H9 (cell line): ENCODE data around the gene ITGA7. TPM values are rescaled to one million over a fixed set of nuclear protein-coding genes. Genes with fewer than 3 reads are reported as not detected.

ENCODE experiments used
- DNase-seq: peaks from one replicate; pipeline ENCODE4 v3.0.0-alpha.2; 2017
- H2AFZ ChIP-seq: one replicate; pipeline ENCODE4 v1.6.1; 2013; ENCODE audit warnings: mild to moderate bottlenecking, low read length, control low read depth, moderate library complexity
- H2AK5ac ChIP-seq: 2 replicates; pipeline ENCODE4 v1.6.1; 2013; ENCODE audit warnings: low read length, control low read depth, mixed read lengths; ENCODE audit not compliant: insufficient read length
- H2BK120ac ChIP-seq: one replicate; pipeline ENCODE4 v1.6.1; 2013; ENCODE audit warnings: low read depth, mild to moderate bottlenecking, low read length, control low read depth, inconsistent platforms; ENCODE audit not compliant: poor library complexity, severe bottlenecking
- H2BK12ac ChIP-seq: 2 replicates; pipeline ENCODE4 v1.6.1; 2013; ENCODE audit warnings: low read length, control low read depth, mixed read lengths, low read depth; ENCODE audit not compliant: insufficient read length
- H2BK15ac ChIP-seq: 2 replicates; pipeline ENCODE4 v1.6.1; 2013; ENCODE audit warnings: low read depth, low read length, control low read depth
- H2BK20ac ChIP-seq: one replicate; pipeline ENCODE4 v1.6.1; 2013; ENCODE audit warnings: low read depth, mild to moderate bottlenecking, low read length, control low read depth, inconsistent platforms; ENCODE audit not compliant: poor library complexity, severe bottlenecking
- H2BK5ac ChIP-seq: 2 replicates; pipeline ENCODE4 v1.6.1; 2013; ENCODE audit warnings: low read length, control low read depth, mixed read lengths; ENCODE audit not compliant: insufficient read length
- H3K14ac ChIP-seq: 2 replicates; pipeline ENCODE4 v1.6.1; 2013; ENCODE audit warnings: low read length, control low read depth; ENCODE audit not compliant: insufficient read depth
- H3K18ac ChIP-seq: 2 replicates; pipeline ENCODE4 v1.6.1; 2013; ENCODE audit warnings: low read depth, mild to moderate bottlenecking, mixed read lengths, low read length, control low read depth; ENCODE audit not compliant: insufficient read length
- H3K23ac ChIP-seq: 2 replicates; pipeline ENCODE4 v1.6.1; 2013; ENCODE audit warnings: low read length, control low read depth, mixed read lengths, low read depth; ENCODE audit not compliant: insufficient read length
- H3K23me2 ChIP-seq: 2 replicates; pipeline ENCODE4 v1.6.1; 2013; ENCODE audit warnings: low read depth, mild to moderate bottlenecking, mixed read lengths, low read length, control low read depth; ENCODE audit not compliant: insufficient read length, poor library complexity, severe bottlenecking
- H3K27ac ChIP-seq: 2 replicates; pipeline ENCODE4 v1.5.1; 2013; ENCODE audit warnings: low read length, control low read depth, mixed read lengths, low read depth; ENCODE audit not compliant: insufficient read length
- H3K27me3 ChIP-seq: 2 replicates; pipeline ENCODE4 v1.6.1; 2013; ENCODE audit warnings: low read length, control low read depth, inconsistent platforms; ENCODE audit not compliant: insufficient read depth
- H3K4ac ChIP-seq: 2 replicates; pipeline ENCODE4 v1.6.1; 2013; ENCODE audit warnings: low read depth, mild to moderate bottlenecking, control low read depth, inconsistent platforms, low read length, moderate library complexity
- H3K4me1 ChIP-seq: 2 replicates; pipeline ENCODE4 v1.6.1; 2013; ENCODE audit warnings: low read length, control low read depth, inconsistent platforms; ENCODE audit not compliant: insufficient read depth
- H3K4me2 ChIP-seq: 2 replicates; pipeline ENCODE4 v1.6.1; 2013; ENCODE audit warnings: low read length, control low read depth, mixed read lengths; ENCODE audit not compliant: insufficient read length, insufficient read depth
- H3K56ac ChIP-seq: 2 replicates; pipeline ENCODE4 v1.6.1; 2013; ENCODE audit warnings: low read depth, mild to moderate bottlenecking, mixed read lengths, low read length, control low read depth; ENCODE audit not compliant: insufficient read length
- H3K79me1 ChIP-seq: 2 replicates; pipeline ENCODE4 v1.6.1; 2013; ENCODE audit warnings: low read depth, mild to moderate bottlenecking, moderate library complexity, low read length, control low read depth, inconsistent platforms; ENCODE audit not compliant: insufficient read depth, poor library complexity, severe bottlenecking
- H3K79me2 ChIP-seq: 2 replicates; pipeline ENCODE4 v1.6.1; 2013; ENCODE audit warnings: low read length, control low read depth, inconsistent platforms; ENCODE audit not compliant: insufficient read depth
- H3K9ac ChIP-seq: 2 replicates; pipeline ENCODE4 v1.6.1; 2013; ENCODE audit warnings: low read length, control low read depth, mixed read lengths; ENCODE audit not compliant: insufficient read length; ENCODE audit errors: extremely low read depth
- H3K9me3 ChIP-seq: one replicate; pipeline ENCODE4 v1.6.1; 2013; ENCODE audit warnings: low read depth, low read length, inconsistent platforms; ENCODE audit not compliant: control insufficient read depth
- H3T11ph ChIP-seq: one replicate; pipeline ENCODE4 v1.6.1; 2013; ENCODE audit warnings: mild to moderate bottlenecking, low read length, control low read depth, inconsistent platforms
- H4K20me1 ChIP-seq: one replicate; pipeline ENCODE4 v1.6.1; 2013; ENCODE audit not compliant: control insufficient read depth, insufficient read length, insufficient read depth
- H4K5ac ChIP-seq: 2 replicates; pipeline ENCODE4 v1.6.1; 2013; ENCODE audit warnings: low read depth, mild to moderate bottlenecking, mixed read lengths, low read length, control low read depth; ENCODE audit not compliant: insufficient read length
- H4K8ac ChIP-seq: replicated peaks from 2 replicates; pipeline ENCODE4 v1.6.1; 2013; ENCODE audit warnings: low read length, control low read depth, mixed read lengths, low read depth; ENCODE audit not compliant: insufficient read length
- H4K91ac ChIP-seq: 2 replicates; pipeline ENCODE4 v1.6.1; 2013; ENCODE audit warnings: low read depth, mild to moderate bottlenecking, moderate library complexity, mixed read lengths, low read length, control low read depth; ENCODE audit not compliant: insufficient read length
- H3K27ac Mint-ChIP-seq, 3 experiments: 2 replicates in 2 of 3; 3 replicates in 1 of 3; pipeline ENCODE4 v1.8.0; 2020 to 2021; ENCODE audit warnings: mixed read lengths in 3 of 3, mild to moderate bottlenecking in 1 of 3, moderate library complexity in 1 of 3
- H3K27me3 Mint-ChIP-seq: 2 replicates; pipeline ENCODE4 v1.8.0; 2021; ENCODE audit warnings: low read depth, mild to moderate bottlenecking, moderate library complexity, mixed read lengths
- H3K36me3 Mint-ChIP-seq, 3 experiments: 2 replicates in 2 of 3; 3 replicates in 1 of 3; pipeline ENCODE4 v1.8.0; 2020 to 2021; ENCODE audit warnings: low read depth in 3 of 3, mixed read lengths in 3 of 3; ENCODE audit not compliant: insufficient read depth in 1 of 3
- H3K4me1 Mint-ChIP-seq, 2 experiments: 2 replicates each; pipeline ENCODE4 v1.8.0; 2020; ENCODE audit warnings: mixed read lengths in 2 of 2
- H3K4me3 Mint-ChIP-seq, 2 experiments: 2 replicates in 1 of 2; 3 replicates in 1 of 2; pipeline ENCODE4 v1.8.0; 2020 to 2021; ENCODE audit warnings: mild to moderate bottlenecking in 2 of 2, mixed read lengths in 2 of 2, moderate library complexity in 1 of 2
- H3K9me3 Mint-ChIP-seq, 2 experiments: 2 replicates in 1 of 2; 3 replicates in 1 of 2; pipeline ENCODE4 v1.8.0; 2020; ENCODE audit warnings: mild to moderate bottlenecking in 2 of 2, mixed read lengths in 2 of 2, moderate library complexity in 1 of 2
- WGBS: extraction: QIAGEN DNeasy Blood & Tissue Kit; methylation state at CpG from one replicate; pipeline ENCODE4 v1.1.7; 2013; ENCODE audit warnings: missing lambda C conversion rate, low lambda C conversion rate, mixed read lengths; ENCODE audit not compliant: insufficient read length; ENCODE audit errors: extremely low coverage; 5-methylcytosine and 5-hydroxymethylcytosine counted together
- total RNA-seq: library from RNA; stranded (reverse); gene quantifications from 2 replicates; pipeline ENCODE4 v1.2.1, GENCODE V29; 2021
- TF ChIP-seq, protein P1 (sequence below): fragments of 200-600 bp; sonication (generic); conservative IDR thresholded peaks from 3 replicates; pipeline ENCODE4 v1.8.0; 2021; ENCODE audit warnings: antibody characterized with exemption, mild to moderate bottlenecking

Gene ITGA7
- total RNA-seq, 1 experiment from 2014 or later = 119 TPM

DNA sequence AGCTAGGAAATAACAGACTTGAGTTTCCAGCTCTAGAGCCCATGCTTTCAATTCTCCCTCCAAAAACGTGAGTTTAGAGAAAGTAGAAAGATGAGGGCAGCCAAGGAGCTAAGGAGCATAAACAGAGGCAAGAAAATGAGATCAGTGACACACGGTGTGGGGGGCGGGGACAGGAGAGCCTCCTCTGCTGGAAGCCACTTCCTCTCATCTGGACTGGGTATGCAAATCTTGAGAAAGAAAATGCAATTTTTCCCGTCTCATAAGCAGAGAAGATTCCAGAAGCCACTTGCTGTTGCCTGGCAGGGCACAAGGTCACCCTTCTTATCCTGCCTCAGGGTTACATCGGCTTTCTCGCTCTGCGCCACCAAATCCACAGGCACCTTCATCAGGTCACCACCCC, 65.0 kb downstream of the ITGA7 start:
- no peak overlapping the region for H2BK5ac ChIP-seq
- no peak overlapping the region for H4K5ac ChIP-seq
- no peak overlapping the region for H3K4me2 ChIP-seq
- no peak overlapping the region for H4K91ac ChIP-seq
- TF ChIP-seq, protein P1, sequence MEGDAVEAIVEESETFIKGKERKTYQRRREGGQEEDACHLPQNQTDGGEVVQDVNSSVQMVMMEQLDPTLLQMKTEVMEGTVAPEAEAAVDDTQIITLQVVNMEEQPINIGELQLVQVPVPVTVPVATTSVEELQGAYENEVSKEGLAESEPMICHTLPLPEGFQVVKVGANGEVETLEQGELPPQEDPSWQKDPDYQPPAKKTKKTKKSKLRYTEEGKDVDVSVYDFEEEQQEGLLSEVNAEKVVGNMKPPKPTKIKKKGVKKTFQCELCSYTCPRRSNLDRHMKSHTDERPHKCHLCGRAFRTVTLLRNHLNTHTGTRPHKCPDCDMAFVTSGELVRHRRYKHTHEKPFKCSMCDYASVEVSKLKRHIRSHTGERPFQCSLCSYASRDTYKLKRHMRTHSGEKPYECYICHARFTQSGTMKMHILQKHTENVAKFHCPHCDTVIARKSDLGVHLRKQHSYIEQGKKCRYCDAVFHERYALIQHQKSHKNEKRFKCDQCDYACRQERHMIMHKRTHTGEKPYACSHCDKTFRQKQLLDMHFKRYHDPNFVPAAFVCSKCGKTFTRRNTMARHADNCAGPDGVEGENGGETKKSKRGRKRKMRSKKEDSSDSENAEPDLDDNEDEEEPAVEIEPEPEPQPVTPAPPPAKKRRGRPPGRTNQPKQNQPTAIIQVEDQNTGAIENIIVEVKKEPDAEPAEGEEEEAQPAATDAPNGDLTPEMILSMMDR = no peak
- H3K4me3 Mint-ChIP-seq = no peak overlapping the region
- H3K23ac ChIP-seq = no peak overlapping the region
- H3K4me1 ChIP-seq = no peaks in the 10 kb centered on the region
- H3K27ac ChIP-seq = no peak overlapping the region
- peaks cover 0 to 9% of the 10 kb centered on the region in 2 experiments; a peak in 2 of 4 replicates for H3K4me1 Mint-ChIP-seq
- H3K27ac Mint-ChIP-seq = no peak overlapping the region
- H2AFZ ChIP-seq = no peak overlapping the region
- no peaks in the 10 kb centered on the region for H3K9me3 ChIP-seq
- H4K20me1 ChIP-seq = no peaks in the 10 kb centered on the region
- no peak overlapping the region for H3K56ac ChIP-seq
- no peak for DNase-seq
- H3K79me2 ChIP-seq = no peaks in the 10 kb centered on the region
- H3K27me3 ChIP-seq = no peaks in the 10 kb centered on the region
- no CpG with 5 or more reads among the region's 7 CpGs for WGBS
- no peak overlapping the region for H2BK20ac ChIP-seq
- H3K9me3 Mint-ChIP-seq = peaks cover 6% of the 10 kb centered on the region in 2 experiments; a peak in 3 of 5 replicates
- H2BK120ac ChIP-seq = no peak overlapping the region
- H3K18ac ChIP-seq = no peak overlapping the region
- no peak overlapping the region for H2BK12ac ChIP-seq
- no peak overlapping the region for H3K4ac ChIP-seq
- H3K36me3 Mint-ChIP-seq = peaks cover 0 to 5% (median 0%) of the 10 kb centered on the region in 3 experiments; a peak in 2 of 7 replicates
- no peak overlapping the region for H2AK5ac ChIP-seq
- peaks cover 4% of the 10 kb centered on the region for H3K23me2 ChIP-seq
- H3K79me1 ChIP-seq = no peaks in the 10 kb centered on the region
- H3K14ac ChIP-seq = no peak overlapping the region
- no peak overlapping the region for H2BK15ac ChIP-seq
- no peak overlapping the region for H3T11ph ChIP-seq
- no peak overlapping the region for H3K9ac ChIP-seq
- no peak overlapping the region for H4K8ac ChIP-seq
- peaks cover 12% of the 10 kb centered on the region for H3K27me3 Mint-ChIP-seq
